ENCODE data around the gene CACNA2D3.

The CACNA2D3 gene

DNA sequence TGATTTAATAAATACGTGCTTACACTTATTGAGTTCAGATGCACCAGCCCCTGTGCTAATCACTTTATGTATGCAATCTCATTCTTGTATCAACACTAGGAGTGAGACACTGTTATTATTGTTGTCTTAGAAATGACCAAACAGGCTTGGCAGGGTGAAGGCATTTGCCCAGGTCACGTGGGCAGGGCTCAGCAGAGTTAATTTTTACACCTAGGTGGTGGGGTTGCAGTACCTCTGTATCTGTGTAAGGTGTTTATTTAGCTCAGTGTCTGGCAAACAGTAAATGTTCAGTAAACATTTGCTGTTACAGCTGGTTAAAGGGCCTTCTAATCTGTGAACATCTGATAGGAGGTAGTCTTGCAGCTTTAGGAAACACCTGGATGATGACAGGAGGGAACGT is 200.0 kb downstream of the CACNA2D3 start:
- Histone ChIP-seq H3K9ac (ENCODE audit: low read length) (no peak overlapping the region), H3K4me1 (ENCODE audit: control insufficient read depth, low read depth, low read length) (no peaks in the 10 kb centered on the region), H3K27ac (ENCODE audit: low read length) (no peak overlapping the region), H3K36me3 (ENCODE audit: control insufficient read depth, low read depth, low read length) (no peaks in the 10 kb centered on the region), H3K9me3 (ENCODE audit: control insufficient read depth, low read depth, low read length) (no peaks in the 10 kb centered on the region), H3K4me3 (ENCODE audit: low read length) (no peak overlapping the region), H3K27me3 (ENCODE audit: control insufficient read depth, insufficient read depth, low read length) (no peaks in the 10 kb centered on the region)

GRCh38 chr3:54324103-54324502 is 201.8 kb downstream of the CACNA2D3 start:
- Histone ChIP-seq H3K36me3 (ENCODE audit: control insufficient read depth, low read depth, low read length) (no peaks in the 10 kb centered on the region), H3K9ac (ENCODE audit: low read length) (no peak overlapping the region), H3K9me3 (ENCODE audit: control insufficient read depth, low read depth, low read length) (no peaks in the 10 kb centered on the region), H3K4me1 (ENCODE audit: control insufficient read depth, low read depth, low read length) (no peaks in the 10 kb centered on the region), H3K4me3 (ENCODE audit: low read length) (no peak overlapping the region), H3K27me3 (ENCODE audit: control insufficient read depth, insufficient read depth, low read length) (no peaks in the 10 kb centered on the region), H3K27ac (ENCODE audit: low read length) (no peak overlapping the region)

GRCh38 chr3:54326951-54327350 is 204.6 kb downstream of the CACNA2D3 start:
- no peaks in the 10 kb centered on the region for H3K9me3 ChIP-seq (ENCODE audit: control insufficient read depth, low read depth, low read length)
- no peaks in the 10 kb centered on the region for H3K4me1 ChIP-seq (ENCODE audit: control insufficient read depth, low read depth, low read length)
- no peak overlapping the region for H3K9ac ChIP-seq (ENCODE audit: low read length)
- H3K27me3 ChIP-seq (ENCODE audit: control insufficient read depth, insufficient read depth, low read length): no peaks in the 10 kb centered on the region
- no peak overlapping the region for H3K27ac ChIP-seq (ENCODE audit: low read length)
- H3K4me3 ChIP-seq (ENCODE audit: low read length): no peak overlapping the region
- H3K36me3 ChIP-seq (ENCODE audit: control insufficient read depth, low read depth, low read length): no peaks in the 10 kb centered on the region

DNA sequence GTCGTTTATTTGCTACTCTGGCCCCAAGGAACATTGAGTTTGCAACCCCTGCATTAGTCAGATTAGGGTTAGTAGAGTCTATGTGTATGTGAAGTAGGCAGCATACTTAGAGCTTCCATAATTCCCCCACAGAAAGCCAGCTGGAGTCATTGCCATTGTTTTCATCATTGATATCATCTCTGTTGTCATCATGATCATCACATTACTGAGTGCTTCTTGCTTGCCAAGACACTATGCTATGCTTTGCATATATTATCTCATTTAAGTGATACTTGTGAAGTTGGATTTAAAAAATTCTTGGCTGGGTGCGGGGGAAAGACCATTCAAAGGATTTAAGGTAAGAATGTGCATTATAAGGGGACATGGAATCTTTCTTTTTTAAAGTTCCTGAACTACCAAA is 209.0 kb downstream of the CACNA2D3 start:
- Histone ChIP-seq H3K27me3 (ENCODE audit: control insufficient read depth, insufficient read depth, low read length) (no peaks in the 10 kb centered on the region), H3K27ac (ENCODE audit: low read length) (no peak overlapping the region), H3K4me3 (ENCODE audit: low read length) (no peak overlapping the region), H3K9me3 (ENCODE audit: control insufficient read depth, low read depth, low read length) (no peaks in the 10 kb centered on the region), H3K4me1 (ENCODE audit: control insufficient read depth, low read depth, low read length) (no peaks in the 10 kb centered on the region), H3K9ac (ENCODE audit: low read length) (no peak overlapping the region), H3K36me3 (ENCODE audit: control insufficient read depth, low read depth, low read length) (no peaks in the 10 kb centered on the region)

DNA sequence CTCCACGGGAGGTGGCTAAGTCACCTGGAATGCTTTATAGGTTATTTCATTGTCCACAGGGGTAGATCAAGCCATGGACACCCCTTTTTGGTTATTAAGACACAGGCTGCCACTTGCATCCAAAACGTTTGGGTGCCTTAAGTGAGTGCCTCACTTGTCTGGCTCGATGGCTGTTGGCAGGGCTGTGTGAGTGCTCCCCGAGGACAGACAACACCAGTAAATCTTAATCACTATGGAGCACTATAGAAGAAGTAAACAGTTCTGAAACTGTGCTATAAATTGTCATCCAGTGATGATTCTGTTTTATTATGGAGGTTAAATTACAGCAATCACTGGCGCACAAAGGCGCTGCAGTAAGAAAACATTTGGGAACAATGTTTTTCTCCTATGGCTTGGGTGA is 215.5 kb downstream of the CACNA2D3 start:
- H3K27me3 ChIP-seq (ENCODE audit: control insufficient read depth, insufficient read depth, low read length): no peaks in the 10 kb centered on the region
- no peaks in the 10 kb centered on the region for H3K4me1 ChIP-seq (ENCODE audit: control insufficient read depth, low read depth, low read length)
- H3K9me3 ChIP-seq (ENCODE audit: control insufficient read depth, low read depth, low read length): no peaks in the 10 kb centered on the region
- no peak overlapping the region for H3K27ac ChIP-seq (ENCODE audit: low read length)
- no peak overlapping the region for H3K4me3 ChIP-seq (ENCODE audit: low read length)
- H3K36me3 ChIP-seq (ENCODE audit: control insufficient read depth, low read depth, low read length): no peaks in the 10 kb centered on the region
- H3K9ac ChIP-seq (ENCODE audit: low read length): no peak overlapping the region

DNA sequence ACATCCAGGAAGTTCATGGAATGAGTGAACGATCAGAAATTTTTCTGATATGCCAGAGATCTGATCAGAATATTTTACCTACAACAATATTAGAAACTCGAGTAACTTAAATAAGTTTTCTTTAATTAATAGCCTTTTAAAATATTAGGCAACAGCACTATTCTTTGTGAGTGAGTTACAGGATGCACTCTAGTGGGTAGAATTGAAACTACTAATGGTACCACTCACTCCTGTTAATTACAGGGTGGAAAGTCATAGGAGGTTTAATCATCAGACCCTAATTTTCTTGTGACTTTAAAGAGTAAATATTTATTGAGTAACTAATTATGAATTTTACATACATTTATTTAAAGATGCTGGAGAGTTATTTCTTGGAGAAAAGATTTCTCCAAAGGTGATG is 217.3 kb downstream of the CACNA2D3 start:
- H3K27me3 ChIP-seq (ENCODE audit: control insufficient read depth, insufficient read depth, low read length): no peaks in the 10 kb centered on the region
- no peak overlapping the region for H3K27ac ChIP-seq (ENCODE audit: low read length)
- no peaks in the 10 kb centered on the region for H3K9me3 ChIP-seq (ENCODE audit: control insufficient read depth, low read depth, low read length)
- H3K4me1 ChIP-seq (ENCODE audit: control insufficient read depth, low read depth, low read length): peaks cover 9% of the 10 kb centered on the region
- no peaks in the 10 kb centered on the region for H3K36me3 ChIP-seq (ENCODE audit: control insufficient read depth, low read depth, low read length)
- no peak overlapping the region for H3K9ac ChIP-seq (ENCODE audit: low read length)
- no peak overlapping the region for H3K4me3 ChIP-seq (ENCODE audit: low read length)

DNA sequence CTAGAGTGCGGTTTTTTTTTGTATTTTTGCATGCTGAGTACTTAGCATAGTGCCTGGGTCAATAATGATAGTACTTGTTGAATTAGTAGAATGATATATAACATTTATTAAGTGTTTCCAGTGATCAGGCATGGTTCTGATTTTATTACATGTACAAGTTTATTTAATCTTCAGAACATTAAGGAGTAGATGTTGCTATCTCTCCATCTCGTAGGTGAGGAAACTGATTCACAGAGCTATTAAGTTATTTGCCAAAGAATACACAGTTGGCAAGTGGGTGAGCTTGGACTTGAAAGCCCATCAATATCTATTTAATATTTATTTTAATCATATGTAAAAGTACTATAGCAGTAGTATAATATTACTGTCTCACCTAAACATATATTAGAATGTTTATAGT is 219.5 kb downstream of the CACNA2D3 start:
- no peak overlapping the region for H3K9ac ChIP-seq (ENCODE audit: low read length)
- H3K27ac ChIP-seq (ENCODE audit: low read length): no peak overlapping the region
- no peaks in the 10 kb centered on the region for H3K9me3 ChIP-seq (ENCODE audit: control insufficient read depth, low read depth, low read length)
- no peak overlapping the region for H3K4me3 ChIP-seq (ENCODE audit: low read length)
- no peaks in the 10 kb centered on the region for H3K27me3 ChIP-seq (ENCODE audit: control insufficient read depth, insufficient read depth, low read length)
- H3K36me3 ChIP-seq (ENCODE audit: control insufficient read depth, low read depth, low read length): no peaks in the 10 kb centered on the region
- H3K4me1 ChIP-seq (ENCODE audit: control insufficient read depth, low read depth, low read length): peaks cover 21% of the 10 kb centered on the region

DNA sequence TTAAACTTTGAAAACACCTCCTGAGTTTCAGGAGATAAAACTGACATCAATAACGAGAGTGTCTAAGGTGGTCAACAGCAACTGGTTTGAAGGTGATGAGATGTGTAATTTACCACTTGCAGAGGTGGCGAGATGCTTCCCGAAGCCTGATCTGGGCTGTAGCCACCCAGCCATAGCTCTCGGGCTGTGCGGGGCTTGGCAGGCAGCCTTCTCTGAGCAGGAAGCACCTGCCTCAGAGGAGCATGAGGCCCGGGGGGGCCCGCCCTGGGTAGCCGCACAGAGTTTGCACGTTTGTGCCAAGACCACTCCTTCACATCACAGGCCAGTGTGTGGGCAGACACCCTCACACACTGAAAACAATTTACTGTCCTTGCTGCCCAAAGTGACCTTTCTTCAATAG is 220.3 kb downstream of the CACNA2D3 start:
- Histone ChIP-seq H3K9ac (ENCODE audit: low read length) (no peak overlapping the region), H3K4me3 (ENCODE audit: low read length) (no peak overlapping the region), H3K9me3 (ENCODE audit: control insufficient read depth, low read depth, low read length) (no peaks in the 10 kb centered on the region), H3K27me3 (ENCODE audit: control insufficient read depth, insufficient read depth, low read length) (no peaks in the 10 kb centered on the region), H3K4me1 (ENCODE audit: control insufficient read depth, low read depth, low read length) (peaks cover 21% of the 10 kb centered on the region), H3K36me3 (ENCODE audit: control insufficient read depth, low read depth, low read length) (no peaks in the 10 kb centered on the region), H3K27ac (ENCODE audit: low read length) (no peak overlapping the region)

GRCh38 chr3:54343495-54343894 is 221.1 kb downstream of the CACNA2D3 start:
- no peak overlapping the region for H3K4me3 ChIP-seq (ENCODE audit: low read length)
- H3K27me3 ChIP-seq (ENCODE audit: control insufficient read depth, insufficient read depth, low read length): no peaks in the 10 kb centered on the region
- H3K4me1 ChIP-seq (ENCODE audit: control insufficient read depth, low read depth, low read length): peaks cover 21% of the 10 kb centered on the region
- no peak overlapping the region for H3K9ac ChIP-seq (ENCODE audit: low read length)
- H3K36me3 ChIP-seq (ENCODE audit: control insufficient read depth, low read depth, low read length): no peaks in the 10 kb centered on the region
- no peaks in the 10 kb centered on the region for H3K9me3 ChIP-seq (ENCODE audit: control insufficient read depth, low read depth, low read length)
- no peak overlapping the region for H3K27ac ChIP-seq (ENCODE audit: low read length)

GRCh38 chr3:54344601-54345231 is 222.4 kb downstream of the CACNA2D3 start:
- Histone ChIP-seq H3K27ac (ENCODE audit: low read length) (peak overlapping the region; percentile 42), H3K9me3 (ENCODE audit: control insufficient read depth, low read depth, low read length) (no peaks in the 10 kb centered on the region), H3K36me3 (ENCODE audit: control insufficient read depth, low read depth, low read length) (no peaks in the 10 kb centered on the region), H3K4me1 (ENCODE audit: control insufficient read depth, low read depth, low read length) (peaks cover 23% of the 10 kb centered on the region), H3K9ac (ENCODE audit: low read length) (no peak overlapping the region), H3K4me3 (ENCODE audit: low read length) (no peak overlapping the region), H3K27me3 (ENCODE audit: control insufficient read depth, insufficient read depth, low read length) (no peaks in the 10 kb centered on the region)

DNA sequence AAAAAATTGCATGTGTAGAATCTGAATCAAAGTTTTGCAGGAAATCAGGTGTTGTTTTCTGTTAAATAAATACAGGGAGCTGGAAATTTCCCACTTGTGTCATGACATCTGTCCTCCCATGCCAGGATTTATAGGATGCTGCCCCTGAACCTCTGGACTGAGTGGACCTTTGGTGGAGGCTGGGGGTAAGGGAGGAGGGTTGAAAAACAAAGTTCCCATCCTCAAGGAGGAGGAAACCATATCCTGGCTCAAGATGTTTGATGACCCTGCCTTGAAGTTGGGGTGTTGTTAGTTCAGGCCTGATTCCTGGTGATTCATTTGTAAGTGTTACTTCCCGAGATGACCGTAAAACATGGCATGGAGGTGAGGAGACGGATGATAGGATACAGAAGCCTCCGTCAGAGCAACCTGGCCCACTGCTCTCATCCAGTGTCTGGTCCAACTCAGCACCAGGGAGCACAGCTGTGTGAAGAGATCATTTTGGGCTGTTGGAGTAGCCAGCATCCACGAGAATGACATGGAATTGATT is 223.6 kb downstream of the CACNA2D3 start:
- H3K4me3 ChIP-seq (ENCODE audit: low read length): no peak overlapping the region
- H3K9me3 ChIP-seq (ENCODE audit: control insufficient read depth, low read depth, low read length): no peaks in the 10 kb centered on the region
- peaks cover 24% of the 10 kb centered on the region for H3K4me1 ChIP-seq (ENCODE audit: control insufficient read depth, low read depth, low read length)
- H3K9ac ChIP-seq (ENCODE audit: low read length): no peak overlapping the region
- no peaks in the 10 kb centered on the region for H3K27me3 ChIP-seq (ENCODE audit: control insufficient read depth, insufficient read depth, low read length)
- no peaks in the 10 kb centered on the region for H3K36me3 ChIP-seq (ENCODE audit: control insufficient read depth, low read depth, low read length)
- H3K27ac ChIP-seq (ENCODE audit: low read length): no peak overlapping the region

DNA sequence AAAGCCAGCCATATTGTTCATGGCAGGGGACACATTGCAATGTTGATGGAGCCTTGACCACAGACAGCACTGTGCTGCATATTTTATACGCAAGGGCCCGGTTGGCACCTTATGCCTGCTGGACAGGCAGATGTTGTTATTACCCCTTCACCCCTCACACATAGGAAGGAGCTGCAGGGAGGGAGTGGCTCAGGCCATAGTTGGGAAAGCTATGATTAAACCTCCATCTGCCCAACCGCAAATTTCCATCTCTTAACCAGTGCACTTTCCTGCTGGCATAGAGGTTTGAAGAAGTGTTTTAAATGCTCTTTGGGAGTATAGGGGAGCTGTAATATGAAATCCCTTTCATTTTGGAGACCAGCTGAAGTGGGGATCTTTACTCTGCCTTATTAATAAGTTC is 224.7 kb downstream of the CACNA2D3 start:
- Histone ChIP-seq H3K36me3 (ENCODE audit: control insufficient read depth, low read depth, low read length) (no peaks in the 10 kb centered on the region), H3K4me1 (ENCODE audit: control insufficient read depth, low read depth, low read length) (peaks cover 24% of the 10 kb centered on the region), H3K27ac (ENCODE audit: low read length) (no peak overlapping the region), H3K9me3 (ENCODE audit: control insufficient read depth, low read depth, low read length) (no peaks in the 10 kb centered on the region), H3K4me3 (ENCODE audit: low read length) (no peak overlapping the region), H3K27me3 (ENCODE audit: control insufficient read depth, insufficient read depth, low read length) (no peaks in the 10 kb centered on the region), H3K9ac (ENCODE audit: low read length) (no peak overlapping the region)
